HFFc6 (cell line): Measurements from ENCODE around the gene GOSR2. TPM values are rescaled to one million over a fixed set of nuclear protein-coding genes. Genes with fewer than 3 reads are reported as not detected.
"Not testable (repeated sequence)": the region's sequence is repeated elsewhere in the genome, so short reads cannot be mapped to it uniquely, and the experiment has no call there.

Experiments
- DNase-seq: peaks from one replicate; pipeline ENCODE4 v3.0.0-alpha.2; 2018
- H3K27ac Mint-ChIP-seq: 2 replicates; pipeline ENCODE4 v1.8.0; 2020; ENCODE audit warnings: mild to moderate bottlenecking, mixed read lengths
- H3K27me3 Mint-ChIP-seq: 2 replicates; pipeline ENCODE4 v1.8.0; 2021; ENCODE audit warnings: mild to moderate bottlenecking, moderate library complexity, mixed read lengths; ENCODE audit not compliant: insufficient read depth
- H3K36me3 Mint-ChIP-seq: 2 replicates; pipeline ENCODE4 v1.8.0; 2021; ENCODE audit warnings: low read depth, mixed read lengths
- H3K4me1 Mint-ChIP-seq: 2 replicates; pipeline ENCODE4 v1.8.0; 2020; ENCODE audit warnings: low read depth, mixed read lengths
- H3K4me3 Mint-ChIP-seq: 2 replicates; pipeline ENCODE4 v1.8.0; 2020; ENCODE audit warnings: mild to moderate bottlenecking, moderate library complexity, mixed read lengths
- H3K9me3 Mint-ChIP-seq: 2 replicates; pipeline ENCODE4 v1.8.0; 2020; ENCODE audit warnings: mild to moderate bottlenecking, mixed read lengths
- CTCF ChIP-seq: fragments of 200-600 bp; sonication (generic); IDR thresholded peaks from 2 replicates; pipeline ENCODE4 v1.5.0; 2021; ENCODE audit warnings: antibody characterized with exemption, mild to moderate bottlenecking
- total RNA-seq, 6 experiments: library from RNA; stranded (reverse); fragmentation: NEBNext Ultra II Directional; extraction: Animal tissue kit (Norgen Biotek cat#: 25700); gene quantifications; 2 replicates in 1 of 6; 3 replicates in 5 of 6; pipeline ENCODE4 v1.2.3, GENCODE V29; 2021

GOSR2 gene
- total RNA-seq, 6 experiments from 2014 or later = 63.6 to 75.9 (median 66.3) TPM

GRCh38 chr17:46982577-46982976, 59.6 kb downstream of the GOSR2 start:
- H3K36me3 Mint-ChIP-seq = 0 out of 2 replicates have a peak, but pooled peaks cover 4% of the 10 kb centered on the region
- no peak for TF ChIP-seq CTCF

GRCh38 chr17:46983782-46984181, 60.8 kb downstream of the GOSR2 start:
- Mint-ChIP-seq H3K4me3 (no peak overlapping the region), H3K36me3 (0 out of 2 replicates have a peak, but pooled peaks cover 4% of the 10 kb centered on the region), H3K4me1 (no peaks in the 10 kb centered on the region), H3K27ac (no peak overlapping the region), H3K27me3 (peaks cover 45% of the 10 kb centered on the region), H3K9me3 (no peaks in the 10 kb centered on the region)
- no peak for DNase-seq
- TF ChIP-seq CTCF = no peak

More at GRCh38 chr17:46982577-46982976, 59.6 kb downstream of the GOSR2 start:
- H3K4me1 Mint-ChIP-seq = peaks cover 7% of the 10 kb centered on the region; the same call in 1 of the 2 replicates
- H3K4me3 Mint-ChIP-seq = no peak overlapping the region
- no peaks in the 10 kb centered on the region for H3K9me3 Mint-ChIP-seq
- DNase-seq = no peak
- peaks cover 46% of the 10 kb centered on the region for H3K27me3 Mint-ChIP-seq
- no peak overlapping the region for H3K27ac Mint-ChIP-seq

GRCh38 chr17:46984341-46984740, 61.4 kb downstream of the GOSR2 start:
- Mint-ChIP-seq H3K27ac (no peak overlapping the region), H3K36me3 (0 out of 2 replicates have a peak, but pooled peaks cover 4% of the 10 kb centered on the region), H3K9me3 (no peaks in the 10 kb centered on the region), H3K4me1 (no peaks in the 10 kb centered on the region), H3K4me3 (no peak overlapping the region), H3K27me3 (peaks cover 46% of the 10 kb centered on the region)
- DNase-seq = no peak
- TF ChIP-seq CTCF = no peak

GRCh38 chr17:46984892-46985291, 61.9 kb downstream of the GOSR2 start:
- Mint-ChIP-seq H3K4me3 (no peak overlapping the region), H3K27me3 (peaks cover 46% of the 10 kb centered on the region), H3K36me3 (0 out of 2 replicates have a peak, but pooled peaks cover 4% of the 10 kb centered on the region), H3K4me1 (no peaks in the 10 kb centered on the region), H3K9me3 (no peaks in the 10 kb centered on the region), H3K27ac (no peak overlapping the region)
- no peak for TF ChIP-seq CTCF
- DNase-seq = no peak

- H3K4me1 Mint-ChIP-seq = no peaks in the 10 kb centered on the region
- peaks cover 49% of the 10 kb centered on the region for H3K27me3 Mint-ChIP-seq
- H3K9me3 Mint-ChIP-seq = no peaks in the 10 kb centered on the region
- 0 out of 2 replicates have a peak, but pooled peaks cover 4% of the 10 kb centered on the region for H3K36me3 Mint-ChIP-seq
- DNase-seq = no peak
- H3K4me3 Mint-ChIP-seq = no peak overlapping the region
- TF ChIP-seq CTCF = no peak
- no peak overlapping the region for H3K27ac Mint-ChIP-seq
Observed at GRCh38 chr17:46986366-46986765, 63.4 kb downstream of the GOSR2 start.

DNA sequence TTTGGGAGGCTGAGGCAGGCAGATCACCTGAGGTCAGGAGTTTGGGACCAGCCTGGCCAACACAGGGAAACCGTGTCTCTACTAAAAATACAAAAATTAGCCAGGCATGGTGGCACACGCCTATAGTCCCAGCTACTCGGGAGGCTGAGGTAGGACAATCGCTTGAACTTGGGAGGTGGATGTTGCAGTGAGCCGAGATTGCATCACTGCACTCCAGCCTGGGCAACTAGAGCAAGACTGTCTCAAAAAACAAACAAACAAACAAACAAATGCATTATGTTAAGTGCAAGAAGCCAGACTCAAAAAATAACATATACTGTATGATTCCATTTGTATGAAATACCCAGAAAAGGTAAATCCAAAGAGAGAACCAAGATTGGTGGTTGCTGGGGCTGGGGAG, 65.0 kb downstream of the GOSR2 start:
- H3K9me3 Mint-ChIP-seq, H3K27ac Mint-ChIP-seq, H3K4me1 Mint-ChIP-seq, H3K4me3 Mint-ChIP-seq, H3K36me3 Mint-ChIP-seq, DNase-seq: not testable (repeated sequence)
- H3K27me3 Mint-ChIP-seq = peaks cover 41% of the 10 kb centered on the region
